ENCODE measurements around the gene MYEOV. TPM values are rescaled to one million over a fixed set of nuclear protein-coding genes. Genes with fewer than 3 reads are reported as not detected.

MYEOV gene
- total and polyA plus RNA-seq, 5 donors from 2014 or later: 1.0 TPM; not detected in 4

GRCh38 chr11:69296890-69297786 is 3.2 kb downstream of the MYEOV start:
- Histone ChIP-seq H3K4me1 (ENCODE audit: control insufficient read depth, insufficient read depth, low read length, poor library complexity, severe bottlenecking) (peaks cover 41% of the 10 kb centered on the region), H3K27me3 (ENCODE audit: control insufficient read depth, insufficient read depth, low read length) (no peaks in the 10 kb centered on the region), H3K9me3 (ENCODE audit: control insufficient read depth in 2 of 2, low read length in 2 of 2) (no peaks in the 10 kb centered on the region), H3K27ac (ENCODE audit: insufficient read depth, low read length, poor library complexity, severe bottlenecking) (peak overlapping the region; percentile 8), H3K36me3 (ENCODE audit: control insufficient read depth, insufficient read depth, low read length) (no peaks in the 10 kb centered on the region), H3K4me3 (ENCODE audit: low read depth, low read length) (peak overlapping the region; percentile 50)
- Mint-ChIP-seq H3K4me1 (peaks cover 4 to 63% (median 21%) of the 10 kb centered on the region in 4 donors), H3K36me3 (no peaks in the 10 kb centered on the region), H3K27me3 (no peaks in the 10 kb centered on the region), H3K27ac (peak overlapping the region; percentile 49 to 96 (median 89)), H3K4me3 (peak overlapping the region; percentile 46 to 91 (median 82)), H3K9me3 (peaks cover 0 to 2% (median 0%) of the 10 kb centered on the region in 7 donors)
- peak; percentile 57 to 68 for ATAC-seq (ENCODE audit: low read depth in 2 of 2)
- DNase-seq: peak; percentile 40 to 69 (median 64)

- peak in 2 of 3 donors; percentile 16 to 31 for DNase-seq
- no peaks in the 10 kb centered on the region for H3K9me3 ChIP-seq (ENCODE audit: control insufficient read depth in 2 of 2, low read length in 2 of 2)
- peak overlapping the region; percentile 8 for H3K27ac ChIP-seq (ENCODE audit: insufficient read depth, low read length, poor library complexity, severe bottlenecking)
- peak; percentile 13 to 20 for ATAC-seq (ENCODE audit: low read depth in 2 of 2)
- peaks cover 4 to 63% (median 21%) of the 10 kb centered on the region in 4 donors for H3K4me1 Mint-ChIP-seq
- H3K36me3 Mint-ChIP-seq: no peaks in the 10 kb centered on the region
- H3K27me3 Mint-ChIP-seq: peaks cover under 1% of the 10 kb centered on the region
- H3K4me1 ChIP-seq (ENCODE audit: control insufficient read depth, insufficient read depth, low read length, poor library complexity, severe bottlenecking): peaks cover 41% of the 10 kb centered on the region
- no peaks in the 10 kb centered on the region for H3K36me3 ChIP-seq (ENCODE audit: control insufficient read depth, insufficient read depth, low read length)
- no peaks in the 10 kb centered on the region for H3K27me3 ChIP-seq (ENCODE audit: control insufficient read depth, insufficient read depth, low read length)
- H3K27ac Mint-ChIP-seq: peak overlapping the region in 2 of 3 donors; percentile 89 to 96
- peak overlapping the region; percentile 39 to 91 (median 66) for H3K4me3 Mint-ChIP-seq
- H3K4me3 ChIP-seq (ENCODE audit: low read depth, low read length): peak overlapping the region; percentile 50
- H3K9me3 Mint-ChIP-seq: peaks cover 0 to 2% (median 0%) of the 10 kb centered on the region in 7 donors
Measured at GRCh38 chr11:69297787-69298266, 3.9 kb downstream of the MYEOV start.

GRCh38 chr11:69298267-69299022 is 4.5 kb downstream of the MYEOV start:
- Histone ChIP-seq H3K4me3 (ENCODE audit: low read depth, low read length) (peak overlapping the region; percentile 50), H3K27ac (ENCODE audit: insufficient read depth, low read length, poor library complexity, severe bottlenecking) (no peak overlapping the region), H3K9me3 (ENCODE audit: control insufficient read depth in 2 of 2, low read length in 2 of 2) (no peaks in the 10 kb centered on the region), H3K4me1 (ENCODE audit: control insufficient read depth, insufficient read depth, low read length, poor library complexity, severe bottlenecking) (peaks cover 41% of the 10 kb centered on the region), H3K27me3 (ENCODE audit: control insufficient read depth, insufficient read depth, low read length) (no peaks in the 10 kb centered on the region), H3K36me3 (ENCODE audit: control insufficient read depth, insufficient read depth, low read length) (no peaks in the 10 kb centered on the region)
- ATAC-seq (ENCODE audit: low read depth in 2 of 2) (peak; percentile 4 to 26), DNase-seq (peak in 1 of 3 donors; percentile 31)
- H3K9me3 Mint-ChIP-seq: peaks cover 0 to 2% (median 0%) of the 10 kb centered on the region in 7 donors
- no peaks in the 10 kb centered on the region for H3K36me3 Mint-ChIP-seq
- H3K4me3 Mint-ChIP-seq: peak overlapping the region; percentile 58 to 91 (median 80)
- H3K27me3 Mint-ChIP-seq: peaks cover 4% of the 10 kb centered on the region
- peak overlapping the region in 2 of 3 donors; percentile 89 to 96 for H3K27ac Mint-ChIP-seq
- peaks cover 4 to 58% (median 21%) of the 10 kb centered on the region in 4 donors for H3K4me1 Mint-ChIP-seq

- peaks cover 4 to 57% (median 21%) of the 10 kb centered on the region in 4 donors for H3K4me1 Mint-ChIP-seq
- H3K27ac Mint-ChIP-seq: peak overlapping the region in 2 of 3 donors; percentile 89 to 96
- Histone ChIP-seq H3K27me3 (ENCODE audit: control insufficient read depth, insufficient read depth, low read length) (no peaks in the 10 kb centered on the region), H3K4me3 (ENCODE audit: low read depth, low read length) (no peak overlapping the region), H3K27ac (ENCODE audit: insufficient read depth, low read length, poor library complexity, severe bottlenecking) (no peak overlapping the region), H3K36me3 (ENCODE audit: control insufficient read depth, insufficient read depth, low read length) (no peaks in the 10 kb centered on the region), H3K4me1 (ENCODE audit: control insufficient read depth, insufficient read depth, low read length, poor library complexity, severe bottlenecking) (peaks cover 37% of the 10 kb centered on the region), H3K9me3 (ENCODE audit: control insufficient read depth in 2 of 2, low read length in 2 of 2) (no peaks in the 10 kb centered on the region)
- peak overlapping the region; percentile 58 to 91 (median 80) for H3K4me3 Mint-ChIP-seq
- H3K9me3 Mint-ChIP-seq: peaks cover 0 to 2% (median 0%) of the 10 kb centered on the region in 7 donors
- no peak for ATAC-seq (ENCODE audit: low read depth in 2 of 2)
- no peak for DNase-seq
- no peaks in the 10 kb centered on the region for H3K36me3 Mint-ChIP-seq
- H3K27me3 Mint-ChIP-seq: peaks cover 4% of the 10 kb centered on the region
Measured at GRCh38 chr11:69299023-69299461, 5.1 kb downstream of the MYEOV start.

- Mint-ChIP-seq H3K27ac (peak overlapping the region in 2 of 3 donors; percentile 32 to 96), H3K4me1 (peaks cover 4 to 54% (median 18%) of the 10 kb centered on the region in 4 donors), H3K27me3 (peaks cover 4% of the 10 kb centered on the region), H3K9me3 (peaks cover 0 to 4% (median 0%) of the 10 kb centered on the region in 7 donors), H3K4me3 (no peak overlapping the region), H3K36me3 (no peaks in the 10 kb centered on the region)
- H3K4me3 ChIP-seq (ENCODE audit: low read depth, low read length): no peak overlapping the region
- no peaks in the 10 kb centered on the region for H3K36me3 ChIP-seq (ENCODE audit: control insufficient read depth, insufficient read depth, low read length)
- H3K4me1 ChIP-seq (ENCODE audit: control insufficient read depth, insufficient read depth, low read length, poor library complexity, severe bottlenecking): peaks cover 37% of the 10 kb centered on the region
- H3K27me3 ChIP-seq (ENCODE audit: control insufficient read depth, insufficient read depth, low read length): no peaks in the 10 kb centered on the region
- DNase-seq (no peak), ATAC-seq (ENCODE audit: low read depth in 2 of 2) (no peak)
- no peak overlapping the region for H3K27ac ChIP-seq (ENCODE audit: insufficient read depth, low read length, poor library complexity, severe bottlenecking)
- no peaks in the 10 kb centered on the region for H3K9me3 ChIP-seq (ENCODE audit: control insufficient read depth in 2 of 2, low read length in 2 of 2)
Measured at GRCh38 chr11:69299572-69299971, 5.6 kb downstream of the MYEOV start.

- Histone ChIP-seq H3K4me3 (ENCODE audit: low read depth, low read length) (no peak overlapping the region), H3K36me3 (ENCODE audit: control insufficient read depth, insufficient read depth, low read length) (no peaks in the 10 kb centered on the region), H3K9me3 (ENCODE audit: control insufficient read depth in 2 of 2, low read length in 2 of 2) (no peaks in the 10 kb centered on the region), H3K27ac (ENCODE audit: insufficient read depth, low read length, poor library complexity, severe bottlenecking) (no peak overlapping the region), H3K27me3 (ENCODE audit: control insufficient read depth, insufficient read depth, low read length) (no peaks in the 10 kb centered on the region), H3K4me1 (ENCODE audit: control insufficient read depth, insufficient read depth, low read length, poor library complexity, severe bottlenecking) (peaks cover 36% of the 10 kb centered on the region)
- Mint-ChIP-seq H3K9me3 (peaks cover 0 to 2% (median 0%) of the 10 kb centered on the region in 7 donors), H3K27ac (peak overlapping the region; percentile 31 to 92 (median 32)), H3K36me3 (no peaks in the 10 kb centered on the region), H3K4me1 (peaks cover 4 to 49% (median 16%) of the 10 kb centered on the region in 4 donors), H3K27me3 (peaks cover 4% of the 10 kb centered on the region), H3K4me3 (peak overlapping the region in 1 of 4 donors; percentile 77)
- no peak for ATAC-seq (ENCODE audit: low read depth in 2 of 2)
- DNase-seq: no peak
Measured at GRCh38 chr11:69300120-69301060, 6.4 kb downstream of the MYEOV start.

Measured in CD4-positive, CD25-positive, alpha-beta regulatory T cell (primary cell).